Dedifferentiated amniotic fluid mesenchymal stem cell (primary cell): ENCODE measurements around the gene HELZ.
"Not testable (repeated sequence)": the region's sequence is repeated elsewhere in the genome, so short reads cannot be mapped to it uniquely, and the experiment has no call there.

Source experiments
- DNase-seq: peaks from one replicate; pipeline ENCODE4 v3.0.0-alpha.2; 2016; ENCODE audit errors: extremely low spot score

Gene HELZ

DNA sequence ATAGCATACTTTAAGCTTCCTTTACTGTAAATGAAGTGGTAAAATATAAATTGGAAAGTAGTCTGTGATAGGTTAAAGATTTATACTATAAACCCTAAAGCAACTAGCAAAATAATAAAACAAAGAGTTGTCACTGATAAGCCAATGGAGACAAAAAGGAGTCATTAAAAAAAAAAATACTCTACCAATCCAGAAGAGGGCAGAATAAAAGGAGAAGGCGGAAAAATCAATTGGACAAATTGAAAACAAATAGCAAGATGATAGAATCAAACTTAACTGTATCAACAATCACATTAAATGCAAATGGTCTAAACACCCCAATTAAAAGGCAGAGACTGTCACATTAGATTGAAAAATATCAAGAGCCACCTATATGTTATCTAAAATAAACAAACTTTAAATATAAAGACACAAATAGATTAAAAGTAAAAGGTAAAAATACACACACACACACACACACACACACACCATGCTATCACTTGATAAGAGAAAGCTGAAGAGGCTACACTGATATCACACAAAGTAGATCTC, 128.9 kb downstream of the HELZ start:
- no peak for DNase-seq

DNA sequence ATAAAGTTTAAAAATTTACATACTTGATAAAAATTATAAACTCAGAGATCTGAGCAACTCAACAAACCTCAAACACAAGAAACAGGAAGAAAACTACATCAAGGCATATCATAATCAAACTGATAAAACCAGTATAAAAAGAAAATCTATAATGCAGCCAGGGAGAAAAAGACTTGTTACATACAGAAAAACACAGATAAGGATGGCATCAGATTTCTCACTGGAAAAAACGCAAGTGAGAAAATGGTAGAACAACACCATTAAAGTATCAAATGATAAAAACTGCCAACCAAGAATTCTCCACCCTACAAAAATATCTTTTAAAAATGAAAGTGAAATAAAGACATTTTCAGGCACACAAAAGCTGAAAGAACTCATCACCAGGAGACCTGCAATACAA, 129.6 kb downstream of the HELZ start:
- DNase-seq = no peak

DNA sequence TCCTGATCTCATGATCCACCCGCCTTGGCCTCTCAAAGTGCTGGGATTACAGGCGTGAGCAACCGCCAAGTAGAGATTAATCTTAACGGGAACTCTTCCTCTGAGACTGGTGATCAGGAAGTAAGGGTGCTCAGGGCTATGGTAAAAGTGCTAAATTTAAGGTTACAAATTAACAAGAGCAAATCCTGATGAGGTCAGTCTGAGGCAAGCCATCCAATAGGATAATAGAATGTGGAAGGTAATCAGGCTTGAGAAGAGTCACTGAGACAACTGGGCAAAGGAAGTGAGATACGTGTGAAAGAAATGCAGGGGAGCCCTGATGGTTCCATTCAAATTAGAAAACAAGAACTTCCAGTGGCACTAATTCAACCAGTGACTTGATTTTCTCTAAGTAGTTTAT, 131.5 kb downstream of the HELZ start:
- DNase-seq = no peak

DNA sequence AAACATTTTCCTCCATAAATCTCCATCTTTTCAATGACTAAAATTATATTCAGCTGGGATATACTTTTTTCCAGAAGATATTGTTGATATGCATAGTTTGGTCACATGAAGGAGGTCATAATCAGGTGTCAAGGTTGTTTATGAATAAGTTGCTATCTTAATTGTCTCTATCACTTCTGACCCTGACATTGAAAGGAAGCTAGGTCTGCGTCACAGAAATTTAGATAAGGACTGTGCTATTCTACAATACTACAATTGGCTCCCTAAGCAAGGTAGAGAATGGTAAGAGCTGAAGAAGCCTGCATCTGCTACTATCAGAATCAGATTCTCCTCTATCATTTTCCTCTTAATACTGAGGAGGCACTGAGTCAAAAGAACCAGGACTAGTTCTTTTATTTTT, 133.2 kb downstream of the HELZ start:
- no peak for DNase-seq

DNA sequence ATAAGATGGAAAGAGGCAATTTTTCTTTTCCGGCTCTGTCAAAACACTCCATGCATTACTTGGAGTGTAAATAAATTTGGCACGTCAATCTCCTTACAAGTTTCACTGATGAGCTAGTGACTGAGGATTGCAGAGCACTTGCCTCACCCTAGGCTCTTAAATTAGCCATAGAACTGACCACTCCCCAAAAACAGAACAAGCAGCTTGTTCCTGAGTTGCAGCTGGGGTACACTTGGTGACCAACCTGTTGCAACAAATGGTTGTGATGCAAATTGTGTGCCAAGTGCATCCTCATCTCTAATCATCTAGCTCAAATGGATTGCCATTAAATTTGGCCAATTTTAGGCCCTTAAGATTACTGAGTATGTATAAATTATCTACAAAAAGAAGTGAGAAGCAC, 133.7 kb downstream of the HELZ start:
- no peak for DNase-seq

DNA sequence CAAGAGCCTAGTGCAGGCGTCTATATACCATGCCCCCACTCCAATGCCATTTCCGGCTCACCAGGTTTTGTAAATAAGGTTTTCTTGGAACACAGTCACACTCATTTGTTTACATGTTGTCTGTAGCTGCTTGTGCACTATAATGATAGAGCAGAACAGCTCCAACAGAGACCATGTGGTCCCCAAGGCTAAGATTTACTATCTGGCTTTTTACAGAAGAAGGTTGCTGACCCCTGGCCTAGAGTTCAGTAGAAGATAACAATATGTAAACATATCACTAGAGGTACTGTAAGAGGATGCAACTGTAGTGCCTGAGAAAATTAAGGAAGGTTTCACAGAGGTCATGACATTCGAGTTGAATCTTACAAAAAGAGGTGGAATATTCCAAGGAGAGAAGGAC, 134.4 kb downstream of the HELZ start:
- DNase-seq = no peak

DNA sequence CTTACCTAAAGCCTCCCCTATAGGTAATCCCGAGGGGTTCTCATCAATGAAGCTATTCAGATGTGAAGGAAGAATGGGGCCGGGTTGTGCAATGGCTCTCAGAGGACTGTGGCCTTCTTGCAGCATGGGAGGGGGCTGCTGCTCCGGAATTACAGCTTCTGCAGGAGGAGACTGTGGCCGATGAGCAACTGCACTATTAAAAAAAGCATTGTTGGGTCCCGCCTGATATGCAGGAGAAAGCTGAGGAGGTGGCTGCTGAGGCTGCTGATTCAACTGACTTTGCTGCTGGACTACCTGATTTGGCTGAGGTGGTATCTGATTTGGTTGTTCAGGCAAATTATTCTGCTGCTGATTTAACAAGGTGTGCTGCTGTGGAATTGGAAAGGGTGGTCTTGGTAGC, 135.9 kb downstream of the HELZ start:
- no peak for DNase-seq

DNA sequence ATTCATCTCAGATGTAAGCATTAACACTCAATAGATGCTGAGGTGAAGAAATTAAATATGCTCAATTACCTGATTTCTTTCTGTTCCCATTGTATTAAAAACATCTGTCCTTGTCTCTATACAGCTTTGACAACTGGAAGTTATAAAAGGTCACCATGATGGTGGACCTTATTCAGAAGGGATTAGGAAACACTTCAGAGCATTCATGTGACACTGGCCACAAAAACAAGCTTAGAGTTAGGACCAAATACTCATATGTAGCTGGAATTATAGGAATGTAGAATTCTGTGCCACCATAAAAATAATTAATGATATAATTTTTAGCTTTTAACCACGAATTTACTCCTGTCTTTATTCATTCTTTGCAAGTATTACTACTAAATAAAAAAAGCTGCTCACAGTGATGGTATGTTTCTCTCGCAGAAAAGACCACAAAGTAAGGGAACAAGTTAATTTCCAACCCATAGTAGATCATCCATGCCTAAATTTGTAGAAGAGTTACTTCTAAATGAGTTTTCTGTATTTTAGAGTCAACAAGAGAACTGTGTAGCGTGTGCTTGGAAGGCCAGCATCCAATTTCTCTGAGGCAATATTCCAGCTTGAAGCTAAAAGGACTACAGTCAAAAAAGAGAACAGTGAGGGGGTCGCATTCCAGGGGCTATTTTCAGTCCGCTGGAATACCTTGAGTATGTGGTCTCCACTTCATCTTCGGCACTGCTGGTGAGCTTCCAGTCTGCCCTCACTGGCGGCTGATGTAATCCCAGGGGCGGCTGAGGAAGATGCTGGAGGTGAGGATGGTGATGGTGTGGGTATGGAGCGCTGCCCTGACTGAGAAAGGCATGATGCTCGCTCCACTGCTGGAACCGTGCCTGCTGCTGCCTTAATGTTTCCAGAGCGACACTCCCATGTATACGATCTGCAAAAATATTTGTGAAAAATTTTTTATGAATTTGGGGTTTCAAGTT, 136.9 kb downstream of the HELZ start:
- DNase-seq = no peak

DNA sequence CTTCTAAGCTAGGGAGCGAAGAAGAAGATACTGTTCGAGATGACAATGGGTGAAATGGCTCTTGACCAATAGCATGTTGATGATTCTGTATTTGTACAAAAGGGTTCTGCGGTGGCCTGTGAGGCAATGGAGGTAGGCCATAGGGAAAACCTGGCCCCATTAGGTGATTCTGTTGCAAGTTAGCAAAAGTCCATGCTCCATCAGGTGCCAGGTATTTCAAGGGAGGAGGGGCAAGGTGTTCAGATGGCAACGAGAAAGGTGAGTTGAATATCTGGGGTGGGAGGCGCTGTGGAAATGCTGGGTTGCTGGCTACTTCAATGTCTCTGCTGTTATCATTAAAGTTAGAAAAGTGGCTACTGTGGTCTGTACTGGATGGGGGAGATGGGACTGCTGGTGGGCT, 137.8 kb downstream of the HELZ start:
- DNase-seq = no peak

DNA sequence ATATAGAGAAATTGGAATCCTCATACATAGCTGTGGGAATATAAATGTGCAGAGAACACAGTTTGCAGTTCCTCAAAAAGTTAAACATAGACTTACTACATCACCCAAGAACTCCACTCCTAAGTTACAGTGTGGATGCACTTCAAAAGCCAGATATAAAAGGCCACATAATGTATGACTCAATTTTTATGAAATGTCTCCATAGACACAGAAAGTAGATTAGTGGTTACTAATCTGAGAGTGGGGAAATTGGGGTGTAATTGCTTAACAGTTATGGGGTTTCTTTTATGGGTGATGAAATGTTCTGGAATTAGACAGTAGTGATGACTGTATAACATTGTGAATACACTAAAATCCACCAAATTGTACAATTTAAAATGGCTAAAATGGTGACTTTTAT, 139.8 kb downstream of the HELZ start:
- DNase-seq = no peak

DNA sequence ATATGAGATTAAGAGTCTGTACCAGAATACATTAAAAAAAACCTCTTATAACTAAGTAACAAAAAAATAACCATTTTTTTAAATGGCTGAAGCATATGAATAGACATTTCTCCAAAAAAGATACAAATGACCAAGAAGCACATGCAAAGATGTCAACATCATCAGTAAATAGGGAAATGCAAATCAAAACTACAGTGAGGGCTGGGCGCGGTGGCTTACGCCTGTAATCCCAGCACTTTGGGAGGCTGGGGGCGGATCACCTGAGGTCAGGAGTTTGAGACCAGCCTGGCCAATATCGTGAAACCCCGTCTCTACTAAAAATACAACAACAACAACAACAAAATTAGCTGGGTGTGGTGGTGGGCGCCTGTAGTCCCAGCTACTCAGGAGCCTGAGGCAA, 140.4 kb downstream of the HELZ start:
- not testable (repeated sequence) for DNase-seq

DNA sequence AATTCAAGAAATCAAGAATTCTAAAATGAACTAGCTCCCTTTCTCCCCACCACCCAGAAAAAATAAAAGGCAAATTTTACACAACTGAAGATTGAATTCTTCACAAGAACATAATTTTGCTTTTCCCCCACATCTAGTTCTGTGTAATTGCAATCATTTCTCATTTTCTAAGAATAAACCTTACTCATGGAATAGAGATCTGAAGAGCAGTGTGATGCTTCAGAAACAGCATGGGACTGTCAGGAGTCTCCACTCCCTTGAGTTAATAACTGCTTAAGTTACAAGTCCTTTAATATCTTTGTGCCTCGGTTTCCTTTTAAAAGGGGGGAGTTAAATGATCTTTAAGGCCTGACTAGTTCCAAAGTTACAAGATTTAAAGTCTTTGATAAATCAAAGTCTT, 147.0 kb downstream of the HELZ start:
- no peak for DNase-seq

DNA sequence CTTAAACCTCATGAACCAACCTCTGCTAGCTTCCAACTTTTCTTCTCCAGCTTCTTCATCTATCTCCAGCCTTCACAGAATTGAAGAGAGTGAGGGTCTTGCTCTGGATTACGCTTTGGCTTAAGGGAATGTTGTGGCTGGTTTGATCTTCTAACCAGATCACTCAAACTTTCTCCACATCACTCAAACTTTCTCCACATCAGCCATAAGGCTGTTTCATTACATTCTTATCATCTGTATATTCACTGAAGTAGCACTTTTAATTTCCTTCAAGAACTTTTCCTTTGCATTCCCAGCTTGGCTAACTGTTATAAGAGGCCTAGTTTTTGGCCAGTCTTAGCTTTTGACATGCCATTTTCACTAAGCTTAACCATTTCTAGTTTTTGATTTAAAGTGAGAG, 148.4 kb downstream of the HELZ start:
- DNase-seq = no peak

DNA sequence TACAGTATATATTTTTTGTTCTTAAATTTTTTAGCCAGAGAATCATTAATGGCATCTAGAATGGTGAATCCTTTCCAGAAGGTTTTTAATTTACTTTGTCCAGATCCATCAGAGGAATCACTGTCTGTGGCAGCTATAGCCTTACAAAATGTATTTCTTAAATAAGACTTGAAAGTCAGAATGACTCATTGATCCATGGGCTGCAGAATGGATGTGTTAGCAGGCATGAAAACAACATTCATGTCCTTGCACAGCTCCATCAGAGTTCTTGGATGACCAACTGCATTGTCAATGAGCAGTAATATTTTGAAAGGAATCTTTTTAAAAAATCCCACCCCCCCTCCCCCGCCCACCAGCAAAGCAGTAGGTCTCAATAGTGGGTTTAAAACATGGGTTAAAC, 149.2 kb downstream of the HELZ start:
- DNase-seq = no peak

DNA sequence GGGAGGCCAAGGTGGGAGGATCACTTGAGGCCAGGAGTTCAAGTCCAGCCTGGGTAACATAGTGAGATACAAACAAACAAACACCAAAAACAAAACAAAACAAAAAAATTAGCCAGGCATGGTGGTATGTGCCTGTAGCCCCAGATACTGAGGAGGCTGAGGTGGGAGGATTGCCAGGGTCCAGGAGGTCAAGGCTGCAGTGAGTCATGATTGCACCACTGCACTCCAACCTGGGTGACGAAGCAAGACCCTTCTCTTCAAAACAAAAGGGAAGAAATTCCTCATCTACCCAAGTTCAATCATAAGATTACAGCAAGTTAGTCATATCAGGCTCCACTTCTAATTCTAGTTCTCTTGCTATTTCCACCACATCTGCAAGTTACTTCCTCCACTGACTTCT, 149.7 kb downstream of the HELZ start:
- DNase-seq = not testable (repeated sequence)

DNA sequence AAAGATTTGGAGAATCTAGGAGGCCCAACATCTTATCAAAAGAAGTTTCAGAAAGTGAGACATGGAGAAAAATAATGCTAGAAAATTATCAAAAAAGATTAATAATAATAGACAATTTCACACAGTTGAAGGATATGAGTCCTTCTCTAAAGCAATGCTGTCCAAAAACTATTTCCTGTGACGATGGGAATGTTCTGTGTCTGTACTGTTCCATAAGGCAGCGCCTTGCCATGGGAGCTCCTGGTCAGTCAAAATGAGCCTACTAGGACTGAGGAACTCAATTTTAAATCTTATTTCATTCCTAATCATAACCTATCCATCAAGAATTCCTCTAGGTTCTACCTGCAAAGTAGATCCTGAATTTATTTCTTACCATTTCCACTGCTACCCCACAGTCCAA, 151.6 kb downstream of the HELZ start:
- no peak for DNase-seq

DNA sequence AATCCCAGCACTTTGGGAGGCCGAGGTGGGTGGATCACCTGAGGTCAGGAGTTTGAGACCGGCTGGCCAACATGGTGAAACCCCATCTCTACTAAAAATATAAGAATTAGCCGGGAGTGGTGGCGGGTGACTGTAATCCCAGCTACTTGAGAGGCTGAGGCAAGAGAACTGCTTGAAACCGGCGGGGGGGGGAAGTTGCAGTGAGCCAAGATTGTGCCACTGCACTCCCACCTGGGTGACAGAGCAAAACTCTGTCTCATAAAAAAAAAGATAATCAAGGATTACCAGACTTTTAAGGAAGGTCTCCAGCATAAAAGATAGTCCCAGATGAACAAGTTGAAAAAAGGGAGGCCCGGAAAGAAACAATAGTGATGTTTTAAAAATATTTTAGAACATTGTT, 152.3 kb downstream of the HELZ start:
- not testable (repeated sequence) for DNase-seq

DNA sequence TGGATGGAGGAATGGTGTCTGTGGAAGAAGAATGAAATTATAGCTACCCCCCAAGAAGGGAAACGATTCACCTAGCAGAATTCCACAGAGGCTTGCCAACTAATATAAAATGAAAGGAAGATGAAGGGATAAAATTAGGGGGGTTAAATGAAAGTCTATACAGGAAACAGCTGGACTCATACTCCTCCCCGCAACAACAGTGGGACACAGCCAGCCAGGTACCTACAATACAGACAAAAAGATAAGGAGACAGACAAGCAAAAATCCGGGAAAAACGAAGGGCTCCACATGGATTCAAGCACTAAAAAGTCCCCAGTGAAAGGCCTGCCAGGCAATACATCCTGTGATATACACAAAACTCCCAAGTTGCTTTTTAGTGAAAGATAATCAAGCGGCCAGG, 152.7 kb downstream of the HELZ start:
- no peak for DNase-seq

DNA sequence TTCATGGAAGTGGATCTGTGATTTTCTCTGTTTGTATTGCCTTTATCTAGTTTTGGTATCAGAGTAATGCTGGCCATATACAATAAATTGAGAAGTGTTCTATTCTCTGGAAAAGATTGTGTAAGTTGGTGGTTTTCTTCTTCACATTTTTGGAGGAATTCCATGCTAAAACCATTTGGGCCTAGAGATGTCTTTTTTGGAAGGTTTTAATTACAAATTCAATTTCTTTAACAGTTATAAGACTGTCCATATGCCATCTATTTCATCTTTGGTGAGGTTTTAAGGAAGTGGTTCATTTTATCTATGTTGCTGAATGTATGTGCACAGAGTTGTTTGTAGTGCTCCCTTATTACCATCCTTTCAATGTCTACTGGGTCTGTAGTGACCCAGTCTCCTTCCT, 154.7 kb downstream of the HELZ start:
- DNase-seq = no peak

DNA sequence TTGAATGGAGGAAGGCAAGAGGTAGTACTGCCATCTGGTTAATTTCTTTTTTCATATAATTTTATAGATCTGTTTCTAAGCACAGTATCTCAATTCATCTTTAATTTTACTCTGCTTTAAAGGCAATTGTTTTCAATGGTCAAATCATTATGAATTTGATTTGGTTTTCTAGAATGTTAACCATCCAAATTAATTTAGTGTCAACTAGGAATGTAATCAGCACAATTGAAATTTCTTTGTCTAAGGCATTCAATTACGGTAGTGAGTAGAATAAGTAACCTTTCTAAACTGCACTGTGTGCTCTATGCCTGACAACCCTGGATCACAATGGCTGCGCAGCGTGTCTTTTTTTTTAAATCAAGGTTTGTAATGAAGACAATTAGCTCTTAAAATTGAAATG, 156.4 kb downstream of the HELZ start:
- DNase-seq = no peak

DNA sequence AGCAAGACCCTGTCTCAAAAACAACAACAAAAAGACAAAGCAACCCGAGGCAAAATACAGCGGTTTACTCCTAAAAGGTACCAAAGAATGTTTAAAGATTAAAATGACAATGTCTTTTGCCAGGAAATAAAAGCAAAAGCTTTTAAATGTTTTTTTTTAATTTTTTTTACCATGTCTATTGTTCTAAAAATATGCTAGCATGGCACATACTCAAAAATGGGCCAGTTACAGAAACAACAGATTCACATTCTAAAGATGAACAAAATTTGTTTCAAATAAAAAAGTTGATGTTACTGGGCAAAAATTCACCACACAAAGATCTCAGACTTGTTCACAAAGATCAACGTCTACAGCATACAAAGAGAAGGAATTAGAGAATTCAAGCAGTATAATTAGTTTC, 159.6 kb downstream of the HELZ start:
- no peak for DNase-seq

DNA sequence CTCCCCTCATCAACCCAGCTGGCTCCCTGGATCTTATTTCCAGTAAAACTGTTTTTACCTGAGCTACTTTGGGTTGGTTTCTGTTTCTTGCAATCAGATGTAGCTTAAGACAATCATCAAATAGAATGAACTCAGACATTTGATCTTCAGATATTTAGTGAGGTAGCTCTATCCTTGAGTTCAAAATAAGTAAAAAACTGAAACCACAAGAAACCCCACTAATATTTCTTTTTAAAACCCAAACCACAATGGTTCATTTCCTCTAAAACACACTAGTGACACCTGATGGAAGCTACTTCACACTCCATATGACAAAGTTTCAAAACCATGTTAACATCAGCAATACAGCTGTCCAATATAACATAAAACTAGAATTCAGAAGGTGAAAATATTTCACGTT, 162.9 kb downstream of the HELZ start:
- DNase-seq = no peak

DNA sequence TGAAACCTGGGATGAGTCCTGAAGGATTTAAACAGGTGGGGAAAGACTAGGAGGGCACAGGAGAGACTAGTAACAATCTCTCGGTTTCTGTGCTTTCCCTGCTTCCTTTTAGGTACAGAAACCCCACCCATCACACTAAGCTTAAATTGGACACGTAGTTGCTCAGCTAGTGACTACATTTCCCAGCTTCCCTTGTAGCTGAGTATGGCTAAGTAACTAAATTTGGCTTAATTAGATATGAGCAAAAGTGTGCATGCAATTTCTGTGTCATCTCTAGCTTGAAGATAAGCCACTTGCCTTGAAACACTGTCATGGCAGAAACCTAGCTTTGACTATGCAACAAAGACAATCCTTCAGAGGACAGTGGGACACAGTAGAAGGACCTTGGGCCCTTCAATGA, 164.2 kb downstream of the HELZ start:
- DNase-seq = no peak

DNA sequence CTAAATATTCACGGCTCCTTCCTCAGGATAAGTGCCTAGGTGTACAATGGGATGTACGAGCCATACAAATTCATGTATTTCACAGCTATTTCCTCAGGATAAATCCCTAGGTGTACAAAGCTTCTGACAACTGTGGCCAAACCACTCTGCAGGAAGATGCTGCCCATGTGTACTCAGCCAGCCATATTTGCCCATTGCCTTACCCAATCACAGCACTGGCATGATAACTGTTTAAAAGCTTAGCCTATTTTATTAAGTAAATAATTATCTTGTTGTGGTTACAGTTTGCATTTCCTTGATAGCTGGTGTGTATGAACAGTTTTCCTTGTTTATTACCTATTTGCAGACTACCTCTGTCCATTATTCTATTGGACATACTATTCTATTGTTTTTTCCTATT, 165.5 kb downstream of the HELZ start:
- no peak for DNase-seq
